ENCODE measurements around the gene CEBPG.

- TF ChIP-seq, protein P1, sequence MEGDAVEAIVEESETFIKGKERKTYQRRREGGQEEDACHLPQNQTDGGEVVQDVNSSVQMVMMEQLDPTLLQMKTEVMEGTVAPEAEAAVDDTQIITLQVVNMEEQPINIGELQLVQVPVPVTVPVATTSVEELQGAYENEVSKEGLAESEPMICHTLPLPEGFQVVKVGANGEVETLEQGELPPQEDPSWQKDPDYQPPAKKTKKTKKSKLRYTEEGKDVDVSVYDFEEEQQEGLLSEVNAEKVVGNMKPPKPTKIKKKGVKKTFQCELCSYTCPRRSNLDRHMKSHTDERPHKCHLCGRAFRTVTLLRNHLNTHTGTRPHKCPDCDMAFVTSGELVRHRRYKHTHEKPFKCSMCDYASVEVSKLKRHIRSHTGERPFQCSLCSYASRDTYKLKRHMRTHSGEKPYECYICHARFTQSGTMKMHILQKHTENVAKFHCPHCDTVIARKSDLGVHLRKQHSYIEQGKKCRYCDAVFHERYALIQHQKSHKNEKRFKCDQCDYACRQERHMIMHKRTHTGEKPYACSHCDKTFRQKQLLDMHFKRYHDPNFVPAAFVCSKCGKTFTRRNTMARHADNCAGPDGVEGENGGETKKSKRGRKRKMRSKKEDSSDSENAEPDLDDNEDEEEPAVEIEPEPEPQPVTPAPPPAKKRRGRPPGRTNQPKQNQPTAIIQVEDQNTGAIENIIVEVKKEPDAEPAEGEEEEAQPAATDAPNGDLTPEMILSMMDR (IDR thresholded peaks at IDR 0.05), result no peak
- no peak for TF ChIP-seq POLR2A (IDR thresholded peaks at IDR 0.05)
These were observed 10.8 kb upstream of the CEBPG start for GRCh38 chr19:33362508-33363228.
